ENCODE measurements around the gene H1-8.
"Not testable (repeated sequence)": the region's sequence is repeated elsewhere in the genome, so short reads cannot be mapped to it uniquely, and the experiment has no call there.

H1-8 gene

DNA sequence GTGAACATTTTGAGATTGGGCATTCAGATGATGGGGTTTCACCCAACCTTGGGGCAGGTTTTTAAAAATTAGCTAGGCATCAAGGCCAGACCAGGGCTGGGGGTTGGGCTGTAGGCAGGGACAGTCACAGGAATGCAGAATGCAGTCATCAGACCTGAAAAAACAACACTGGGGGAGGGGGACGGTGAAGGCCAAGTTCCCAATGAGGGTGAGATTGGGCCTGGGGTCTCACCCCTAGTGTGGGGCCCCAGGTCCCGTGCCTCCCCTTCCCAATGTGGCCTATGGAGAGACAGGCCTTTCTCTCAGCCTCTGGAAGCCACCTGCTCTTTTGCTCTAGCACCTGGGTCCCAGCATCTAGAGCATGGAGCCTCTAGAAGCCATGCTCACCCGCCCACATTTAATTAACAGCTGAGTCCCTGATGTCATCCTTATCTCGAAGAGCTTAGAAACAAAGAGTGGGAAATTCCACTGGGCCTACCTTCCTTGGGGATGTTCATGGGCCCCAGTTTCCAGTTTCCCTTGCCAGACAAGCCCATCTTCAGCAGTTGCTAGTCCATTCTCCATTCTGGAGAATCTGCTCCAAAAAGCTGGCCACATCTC is 8.4 kb upstream of the H1-8 start:
- DNase-seq, result no peak

DNA sequence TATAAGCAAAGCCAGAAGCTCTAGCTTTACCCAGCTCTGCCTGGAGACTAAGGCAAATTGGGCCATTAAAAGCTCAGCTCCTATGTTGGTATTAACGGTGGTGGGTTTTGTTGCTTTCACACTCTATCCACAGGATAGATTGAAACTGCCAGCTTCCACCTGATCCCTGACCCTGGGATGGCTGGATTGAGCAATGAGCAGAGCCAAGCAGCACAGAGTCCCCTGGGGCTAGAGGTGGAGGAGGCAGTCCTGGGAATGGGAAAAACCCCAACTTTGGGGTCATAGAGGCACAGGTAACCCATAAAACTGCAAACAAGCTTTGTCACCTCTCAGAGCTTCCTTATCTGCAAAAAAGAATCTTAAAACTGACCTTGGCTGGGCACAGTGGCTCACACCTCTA is 7.9 kb upstream of the H1-8 start:
- no peak for DNase-seq

DNA sequence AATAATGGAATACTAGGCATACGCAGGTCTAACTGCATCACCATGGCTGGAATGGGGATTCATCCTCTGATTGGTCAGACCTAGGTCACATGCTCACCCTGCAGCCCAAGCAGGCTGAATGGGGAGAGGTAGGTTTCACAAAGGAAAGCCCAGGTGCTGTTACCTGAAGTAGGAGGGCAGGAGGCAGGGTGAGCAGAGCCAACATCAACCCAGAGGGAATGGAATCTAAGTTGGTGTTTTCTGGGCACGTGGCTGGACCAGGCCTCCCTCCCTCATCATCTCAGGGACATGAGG is 6.7 kb upstream of the H1-8 start:
- no peak for DNase-seq

DNA sequence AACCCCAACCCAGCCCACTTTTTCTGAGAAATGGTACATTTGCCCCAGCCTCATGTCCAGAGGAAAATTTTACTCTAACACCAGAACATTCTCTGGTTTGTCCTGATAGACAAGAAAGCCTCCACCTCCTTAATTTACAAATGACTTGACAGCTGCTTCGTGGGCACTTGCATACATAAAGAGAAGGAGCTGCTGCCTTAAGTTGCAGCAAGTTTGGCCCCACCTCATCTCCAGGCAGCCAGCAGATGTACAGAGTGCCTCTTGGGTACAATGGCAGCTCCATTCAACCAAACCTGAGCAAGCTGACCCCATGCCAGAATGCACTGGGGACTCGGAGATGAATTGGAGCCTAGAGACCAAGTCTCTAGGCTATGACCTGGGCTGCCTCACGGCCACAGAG is 6.2 kb upstream of the H1-8 start:
- DNase-seq, result no peak

DNA sequence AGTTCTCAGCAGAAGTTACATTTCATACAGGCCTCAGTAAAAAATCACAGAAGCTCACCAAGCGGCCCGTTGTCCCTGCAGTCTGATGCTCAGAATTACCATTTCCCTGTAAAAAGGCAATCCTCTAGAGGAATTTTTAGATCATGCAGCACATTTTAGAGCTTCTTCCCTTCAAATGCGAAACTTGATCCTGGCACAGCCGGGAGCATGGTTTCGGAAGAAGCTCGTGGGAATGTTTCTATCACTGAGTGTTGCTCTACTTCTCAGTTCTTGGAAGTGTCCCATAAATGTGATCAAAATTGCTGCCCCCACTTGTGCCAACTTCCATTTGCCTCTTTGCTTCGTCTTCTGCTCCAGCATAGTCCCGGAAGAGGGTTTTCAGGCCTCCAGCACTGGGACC is 3.8 kb upstream of the H1-8 start:
- DNase-seq, result no peak

DNA sequence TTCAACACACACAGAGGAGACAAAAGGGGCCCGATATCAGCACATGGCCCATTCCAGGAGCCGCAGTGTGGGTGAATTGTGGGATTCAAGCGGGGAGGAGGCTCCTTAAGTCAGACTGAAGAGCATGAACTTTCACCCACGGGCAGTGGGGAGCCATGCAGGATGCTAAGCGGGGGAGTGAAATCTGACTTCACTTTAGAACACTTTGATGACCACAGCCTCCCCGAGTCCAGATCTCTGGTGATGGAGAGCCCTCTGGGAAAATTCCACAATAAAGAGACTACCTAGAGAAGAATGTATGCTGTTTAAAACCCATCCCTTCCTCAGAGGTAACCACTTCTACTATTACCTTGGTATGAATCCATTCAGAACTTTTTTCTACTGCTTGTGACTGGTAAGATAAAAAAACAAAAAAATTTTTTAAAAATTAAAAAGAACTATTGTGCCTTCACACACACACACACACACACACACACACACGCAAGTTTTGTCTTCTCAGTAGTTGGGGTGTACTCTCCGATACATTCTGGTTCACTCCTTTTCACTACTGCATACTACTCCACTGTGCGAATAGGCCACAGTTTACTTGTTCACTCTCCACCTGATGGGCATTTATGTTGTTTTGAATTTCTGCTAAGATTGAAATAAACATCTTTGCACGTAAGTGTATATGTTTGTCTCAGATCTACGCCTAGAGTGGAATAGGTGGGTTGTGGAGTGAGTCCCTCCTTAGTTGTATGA is 2.0 kb upstream of the H1-8 start:
- DNase-seq, result no peak

DNA sequence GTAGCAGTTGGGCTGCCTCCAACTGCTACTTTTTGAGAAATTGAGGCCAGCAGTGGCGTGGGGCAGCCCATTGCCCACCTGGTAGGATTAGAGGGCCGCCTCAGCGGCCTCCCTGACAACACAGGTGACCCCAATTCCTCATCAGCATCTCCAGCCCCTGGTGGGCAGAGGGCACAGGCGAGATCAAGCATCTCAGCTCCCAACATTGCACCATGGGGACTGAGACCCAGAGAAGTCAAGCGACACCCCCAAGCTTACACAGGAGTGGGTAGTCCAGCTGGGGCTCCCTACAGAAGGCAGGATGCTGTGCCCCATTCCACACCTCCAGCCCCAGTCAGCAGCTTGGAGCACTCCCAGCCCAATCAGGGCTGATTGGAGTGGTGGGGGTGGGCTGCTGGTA is 228 bp upstream of the H1-8 start:
- no peak for DNase-seq

DNA sequence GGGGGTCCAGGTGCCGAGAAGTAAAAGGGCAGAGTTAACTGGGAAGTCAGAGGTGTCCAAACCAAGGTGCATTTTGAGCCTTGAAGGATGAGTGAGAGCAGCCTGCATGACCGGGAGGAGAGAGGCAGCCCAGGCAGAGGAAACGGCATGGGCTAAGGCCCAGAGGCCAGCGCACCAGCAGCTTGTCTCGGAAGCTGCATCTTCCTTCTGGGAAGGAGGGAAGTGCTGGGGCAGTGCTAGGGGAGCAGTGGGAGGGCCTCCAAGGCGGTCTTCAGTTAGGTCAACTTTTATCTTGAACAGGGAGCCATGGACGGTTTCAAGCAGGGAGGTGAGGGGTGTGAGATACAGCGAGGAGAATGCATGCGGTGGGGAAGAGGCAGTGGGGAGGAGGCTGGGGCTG is 1.0 kb downstream of the H1-8 start:
- DNase-seq, result no peak

DNA sequence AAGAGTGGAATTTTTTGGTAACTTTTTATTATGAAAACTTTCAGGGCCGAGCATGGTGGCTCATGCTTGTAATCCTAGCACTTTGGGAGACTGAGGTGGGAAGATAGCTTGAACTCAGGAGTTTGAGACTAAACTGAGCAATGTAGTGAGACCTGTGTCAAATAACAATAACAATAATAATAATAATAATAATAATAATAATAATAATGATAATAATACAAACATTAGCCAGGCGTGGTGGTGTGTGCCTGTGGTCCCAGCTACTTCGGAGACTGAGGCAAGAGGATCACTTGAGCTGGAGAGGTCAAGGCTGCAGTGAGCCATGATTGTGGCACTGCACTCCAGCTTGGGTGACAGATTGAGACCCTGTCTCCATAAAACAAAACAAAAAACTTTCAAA is 3.0 kb downstream of the H1-8 start:
- DNase-seq, result not testable (repeated sequence)

DNA sequence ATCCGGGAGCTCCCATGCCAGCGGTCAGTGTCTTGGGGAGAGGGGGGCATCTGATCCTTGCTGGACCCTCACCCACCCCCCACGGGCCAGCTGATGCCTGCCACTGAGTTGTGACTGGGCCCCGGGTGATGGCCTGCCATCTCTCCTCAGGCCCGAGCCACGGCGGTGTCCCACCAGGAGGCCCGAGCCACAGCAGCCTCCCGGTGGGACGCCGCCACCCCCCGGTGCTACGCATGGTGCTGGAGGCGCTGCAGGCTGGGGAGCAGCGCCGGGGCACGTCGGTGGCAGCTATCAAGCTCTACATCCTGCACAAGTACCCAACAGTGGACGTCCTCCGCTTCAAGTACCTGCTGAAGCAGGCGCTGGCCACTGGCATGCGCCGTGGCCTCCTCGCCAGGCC is 4.3 kb downstream of the H1-8 start:
- DNase-seq, result no peak

DNA sequence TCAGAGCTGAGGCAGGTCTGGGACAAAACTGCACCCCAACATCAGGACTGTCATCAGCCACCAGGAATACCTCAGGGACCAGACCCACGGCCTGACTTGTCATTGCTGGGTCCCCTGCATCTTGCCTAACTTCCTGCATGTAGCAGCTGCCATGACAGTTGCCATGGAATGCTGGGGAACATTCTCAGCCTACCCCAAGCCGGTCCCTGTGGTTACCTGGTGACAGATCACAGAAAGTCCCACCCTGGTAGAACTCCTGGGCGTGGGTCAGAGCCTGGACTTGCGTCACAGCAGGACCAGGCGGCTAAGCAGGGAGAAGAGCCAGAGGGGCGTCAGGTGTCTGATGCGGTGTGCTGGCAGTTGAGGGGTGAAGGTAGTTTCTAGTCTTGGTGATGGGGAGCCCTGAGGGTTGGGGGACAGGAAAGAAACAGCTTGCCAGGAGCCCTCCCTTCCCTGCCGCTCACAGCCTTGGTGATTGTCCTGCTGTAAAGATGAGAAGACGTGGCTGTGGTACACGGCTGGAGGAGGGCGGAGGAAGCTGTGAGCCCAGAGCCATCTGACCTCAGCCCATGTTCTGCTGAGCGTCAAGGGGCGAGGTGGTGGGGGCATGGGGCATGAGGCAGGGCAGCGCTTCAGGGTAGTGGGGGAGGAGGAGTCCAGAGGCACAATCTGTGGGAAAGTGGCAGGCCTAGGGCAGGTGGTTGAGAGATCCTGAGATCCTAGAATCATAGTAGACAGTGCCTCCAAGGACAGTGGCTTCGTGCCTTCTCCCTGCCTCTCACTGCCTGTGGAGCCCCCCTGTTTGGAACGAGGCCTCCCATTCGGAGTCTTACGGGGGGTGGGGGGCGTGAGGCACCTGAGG is 5.4 kb downstream of the H1-8 start:
- no peak for DNase-seq

DNA sequence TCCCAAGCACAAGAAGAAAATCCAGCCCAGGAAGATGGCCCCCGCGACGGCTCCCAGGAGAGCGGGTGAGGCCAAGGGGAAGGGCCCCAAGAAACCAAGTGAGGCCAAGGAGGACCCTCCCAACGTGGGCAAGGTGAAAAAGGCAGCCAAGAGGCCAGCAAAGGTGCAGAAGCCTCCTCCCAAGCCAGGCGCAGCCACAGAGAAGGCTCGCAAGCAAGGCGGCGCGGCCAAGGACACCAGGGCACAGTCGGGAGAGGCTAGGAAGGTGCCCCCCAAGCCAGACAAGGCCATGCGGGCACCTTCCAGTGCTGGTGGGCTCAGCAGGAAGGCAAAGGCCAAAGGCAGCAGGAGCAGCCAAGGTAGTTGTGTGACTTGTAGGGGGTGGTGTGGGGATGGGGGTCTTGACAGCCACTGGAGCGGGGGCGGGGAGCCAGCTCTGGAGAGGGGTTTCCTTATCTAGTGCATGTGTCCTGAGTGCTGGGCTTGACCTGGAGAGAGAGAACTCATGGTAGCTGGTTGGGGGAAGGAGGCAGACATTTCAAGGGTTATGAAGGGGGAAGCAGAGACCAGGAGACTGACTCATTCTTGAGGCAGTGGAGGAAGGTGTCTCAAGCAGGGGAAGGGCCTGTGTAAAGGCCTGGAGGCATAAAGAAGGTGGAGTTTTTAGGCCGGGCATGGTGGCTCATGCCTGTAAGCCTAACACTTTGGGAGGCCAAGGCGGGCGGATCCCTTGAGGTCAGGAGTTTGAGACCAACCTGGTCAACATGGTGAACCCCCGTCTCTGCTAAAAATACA is 6.2 kb downstream of the H1-8 start:
- no peak for DNase-seq

DNA sequence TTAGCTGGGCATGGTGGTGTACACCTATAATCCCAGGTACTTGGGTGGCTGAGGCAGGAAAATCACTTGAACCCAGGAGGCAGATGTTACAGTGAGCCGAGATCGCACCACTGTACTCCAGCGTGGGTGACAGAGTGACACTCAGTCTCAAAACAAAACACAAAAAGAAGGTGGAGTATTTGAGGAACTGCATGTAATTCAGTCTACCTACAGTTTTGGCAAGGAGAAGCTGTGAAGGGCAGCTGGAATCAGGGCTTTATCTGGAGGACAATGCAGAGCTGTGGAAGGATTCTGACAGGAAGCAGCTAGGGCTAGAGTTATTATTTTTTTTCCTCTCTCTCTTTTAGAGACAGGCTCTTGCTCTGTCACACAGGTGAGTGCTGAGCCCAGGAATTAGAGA is 6.8 kb downstream of the H1-8 start:
- no peak for DNase-seq

DNA sequence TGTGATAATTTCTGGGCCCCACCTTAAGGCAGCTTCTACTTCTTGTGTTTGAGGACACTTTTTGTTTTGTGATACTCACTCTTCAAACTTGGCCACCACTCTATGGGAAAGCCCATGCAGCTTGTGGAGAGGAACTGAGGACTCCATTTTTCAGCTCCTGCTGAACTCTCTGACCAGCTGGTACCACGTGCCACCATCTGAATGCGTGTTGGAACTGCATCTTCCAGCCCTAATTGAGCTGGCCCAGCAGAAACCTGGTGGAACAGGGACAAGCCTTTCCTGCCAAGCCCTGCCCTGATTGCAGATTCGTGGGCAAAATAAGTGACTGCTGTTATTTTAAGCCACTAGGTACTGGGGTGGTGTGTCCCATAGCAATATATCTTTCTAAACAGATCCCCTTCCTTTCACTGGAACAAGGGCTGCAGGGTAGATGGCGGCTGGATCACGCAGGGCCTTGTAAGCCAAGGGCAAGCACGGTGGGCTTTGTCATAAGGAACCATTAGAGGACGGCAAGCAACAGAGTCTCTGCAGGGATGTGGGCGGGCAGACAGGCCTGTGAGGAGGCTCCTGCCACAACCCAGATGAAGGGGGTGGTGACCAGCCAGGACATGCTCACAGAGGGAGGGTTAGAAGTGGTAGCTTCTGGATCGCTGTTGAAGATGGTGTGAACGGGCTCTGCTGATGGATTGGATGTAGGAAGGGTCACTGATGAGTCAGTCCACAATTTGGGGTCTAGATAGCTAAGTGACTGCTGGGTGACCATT is 9.5 kb downstream of the H1-8 start:
- no peak for DNase-seq

DNA sequence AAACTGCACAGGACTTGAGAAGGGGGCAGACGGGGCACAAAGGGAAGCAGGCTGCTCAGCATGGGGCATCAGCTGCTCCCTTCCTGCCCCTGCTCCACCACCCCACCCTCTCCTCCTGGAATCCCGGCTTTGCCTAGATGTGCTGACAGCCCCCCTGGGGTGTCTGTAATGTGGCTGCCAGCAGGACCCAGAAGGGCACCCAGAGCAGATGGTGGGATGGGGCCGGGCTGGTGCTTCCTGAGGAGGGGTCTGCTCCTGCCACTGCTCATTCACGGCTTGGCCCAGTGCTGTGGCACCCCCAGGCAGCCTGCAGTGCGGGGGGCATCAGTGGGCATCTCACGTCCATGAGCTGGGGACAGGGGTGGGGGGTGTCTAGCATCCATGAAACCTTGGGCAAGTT is 10.2 kb downstream of the H1-8 start:
- DNase-seq, result no peak

DNA sequence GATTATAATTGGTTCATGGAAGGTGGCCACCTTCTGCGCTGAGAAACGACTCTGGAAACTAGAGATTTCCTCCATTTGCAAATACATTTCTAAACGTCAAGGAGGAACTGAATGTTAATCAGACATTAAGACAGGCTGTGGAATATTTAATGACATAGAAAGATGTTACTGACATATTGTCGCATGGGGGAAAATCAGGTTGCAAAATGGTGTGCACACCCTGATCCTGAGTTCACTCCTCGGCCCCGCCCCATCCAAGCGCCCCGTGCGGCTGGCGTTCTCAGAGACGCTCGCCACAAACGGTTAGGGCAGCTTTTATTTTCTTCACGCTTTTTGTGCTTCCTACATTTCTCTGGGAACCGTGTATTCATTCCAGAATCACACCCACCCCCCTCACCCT is 10.7 kb downstream of the H1-8 start:
- no peak for DNase-seq

DNA sequence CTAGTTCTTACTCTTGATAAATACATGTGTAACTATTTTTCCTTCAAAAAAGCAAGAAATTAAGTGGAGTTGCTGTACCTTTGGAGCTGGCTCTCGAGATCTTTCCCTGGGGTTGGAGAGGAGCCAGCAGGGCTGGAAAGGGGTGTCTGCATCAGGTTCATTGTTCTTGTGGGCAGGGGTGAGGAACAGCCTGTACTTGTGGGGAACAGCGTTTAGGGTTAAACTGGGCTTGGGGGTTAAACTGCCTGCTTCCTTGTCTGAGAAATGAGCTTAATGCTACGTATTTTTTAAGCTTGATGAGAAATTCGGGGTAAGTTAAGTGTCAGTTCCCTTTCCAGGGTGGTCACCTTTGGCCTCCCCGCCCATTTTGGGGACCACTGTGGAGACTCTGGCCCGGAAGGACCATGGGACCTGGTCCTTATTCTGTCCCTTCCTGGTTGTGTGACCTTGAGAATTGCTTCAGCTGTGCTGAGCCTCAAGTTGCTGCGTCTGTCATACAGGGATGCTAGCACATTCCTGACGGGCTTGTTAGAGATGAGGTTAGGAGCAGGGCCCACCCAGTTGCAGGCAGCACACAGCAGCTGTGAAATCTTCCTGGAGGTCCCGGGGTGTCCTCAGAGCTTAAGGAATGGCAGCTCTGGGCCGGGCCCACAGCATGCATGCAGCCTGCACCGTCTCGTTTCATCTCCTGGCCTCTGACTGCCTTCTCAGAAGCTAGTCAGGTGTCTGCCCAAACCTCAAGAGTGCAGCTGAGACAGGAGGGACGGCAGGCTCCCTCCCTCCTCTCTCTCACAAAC is 11.6 kb downstream of the H1-8 start:
- DNase-seq, result no peak

DNA sequence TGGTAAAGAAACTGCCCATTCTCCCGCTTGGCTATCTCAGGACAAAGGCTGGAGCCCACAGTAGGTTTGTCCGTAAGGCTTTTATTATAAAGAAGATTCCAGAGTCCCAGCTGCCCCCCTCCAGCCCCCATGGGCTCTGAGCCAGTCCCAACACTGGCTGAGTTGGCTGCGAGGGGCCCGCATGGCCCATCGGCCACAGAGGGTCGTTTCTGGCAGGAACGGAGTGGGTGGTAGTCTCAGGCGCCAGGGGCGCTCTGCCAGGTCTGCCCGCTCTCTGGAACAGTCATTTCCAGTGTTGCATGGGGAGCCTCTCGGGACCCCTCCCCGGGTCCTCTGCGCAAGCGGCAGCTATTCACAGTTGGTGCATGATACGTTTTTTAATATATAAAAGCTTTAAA is 12.2 kb downstream of the H1-8 start:
- DNase-seq, result no peak

DNA sequence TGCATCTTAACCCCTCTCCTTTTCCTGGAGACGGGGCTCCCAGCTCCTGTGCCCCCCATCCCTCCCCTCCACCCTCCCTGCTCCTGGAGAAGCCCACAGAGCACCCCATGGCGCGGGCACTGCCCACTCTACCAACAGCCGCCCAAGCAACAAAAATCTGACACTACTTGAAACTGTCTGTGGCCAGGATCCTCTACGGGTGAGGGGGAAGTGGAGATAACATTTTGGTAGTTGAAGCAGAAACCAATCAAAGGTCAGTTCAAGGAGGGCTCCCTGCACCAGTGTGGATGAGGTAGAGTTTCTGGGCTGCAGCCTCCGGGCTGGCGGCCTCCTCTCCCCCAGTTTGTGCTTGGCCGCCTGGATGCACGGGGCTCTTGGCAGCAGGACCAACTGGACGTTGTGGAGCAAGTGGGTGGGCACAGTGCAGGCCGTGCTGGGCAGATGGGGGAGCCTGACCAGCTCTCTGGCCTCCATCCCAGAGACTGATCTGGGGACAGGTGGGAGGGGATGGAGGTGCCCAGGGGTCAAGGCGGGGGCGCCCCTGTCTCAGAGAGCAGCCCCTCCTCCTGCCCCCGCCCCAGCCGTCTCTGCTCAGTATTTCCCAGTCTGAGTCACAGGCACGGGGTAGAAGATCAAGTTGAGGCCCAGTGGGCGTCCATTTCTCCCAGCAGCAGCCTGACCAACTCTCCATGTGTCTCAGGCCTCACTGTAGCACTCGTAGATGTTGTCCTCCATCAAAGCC is 12.8 kb downstream of the H1-8 start:
- DNase-seq, result no peak

DNA sequence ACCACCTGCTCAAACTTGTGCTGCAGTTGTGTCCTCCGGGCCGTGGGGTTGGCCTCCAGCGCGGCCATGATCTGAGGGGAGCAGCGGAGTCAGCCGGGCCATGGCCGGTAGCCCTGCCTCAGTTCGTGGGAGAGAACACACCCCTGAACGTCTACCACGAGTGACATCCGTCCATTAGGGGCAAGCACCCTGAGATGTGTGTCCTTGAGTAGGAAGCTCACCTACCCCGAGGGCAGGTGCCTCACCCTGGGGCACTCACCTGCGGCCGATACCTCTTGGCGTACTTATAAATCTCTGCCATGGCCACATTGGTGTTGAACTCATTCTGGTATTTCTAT is 13.4 kb downstream of the H1-8 start:
- no peak for DNase-seq

DNA sequence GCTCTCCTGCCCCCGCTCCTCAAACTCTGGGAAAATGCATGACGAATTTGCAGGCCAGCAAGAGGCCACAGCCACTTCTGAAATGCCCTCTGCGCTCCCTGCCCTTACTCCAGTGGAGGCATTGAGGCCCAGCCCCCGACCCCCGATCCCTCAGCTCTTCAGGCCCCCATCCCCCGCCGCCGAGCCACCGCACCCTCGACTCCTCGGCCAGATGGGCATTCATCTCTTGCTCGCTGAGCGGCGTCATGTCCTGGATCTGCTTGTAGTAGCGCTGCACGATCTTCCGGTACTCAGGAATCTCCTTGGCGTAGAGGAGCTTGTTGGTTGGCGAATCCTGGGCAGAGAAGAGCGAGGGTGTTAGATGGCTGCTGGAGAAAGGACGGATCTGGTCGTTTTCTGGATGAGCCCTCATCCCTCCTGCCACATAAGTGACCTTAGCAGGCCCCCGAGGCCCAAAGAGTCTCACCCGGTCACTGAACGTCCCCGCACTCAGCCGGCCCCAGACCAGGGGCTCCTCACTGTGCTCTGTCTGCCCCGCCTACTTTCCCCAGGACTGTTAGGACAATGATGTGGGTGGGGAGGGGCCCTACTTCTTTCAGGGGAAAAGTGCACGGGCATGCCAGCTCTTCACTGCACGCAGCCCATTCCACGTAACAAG is 14.0 kb downstream of the H1-8 start:
- no peak for DNase-seq
